ENCODE results near the gene FAM53A.

DNA sequence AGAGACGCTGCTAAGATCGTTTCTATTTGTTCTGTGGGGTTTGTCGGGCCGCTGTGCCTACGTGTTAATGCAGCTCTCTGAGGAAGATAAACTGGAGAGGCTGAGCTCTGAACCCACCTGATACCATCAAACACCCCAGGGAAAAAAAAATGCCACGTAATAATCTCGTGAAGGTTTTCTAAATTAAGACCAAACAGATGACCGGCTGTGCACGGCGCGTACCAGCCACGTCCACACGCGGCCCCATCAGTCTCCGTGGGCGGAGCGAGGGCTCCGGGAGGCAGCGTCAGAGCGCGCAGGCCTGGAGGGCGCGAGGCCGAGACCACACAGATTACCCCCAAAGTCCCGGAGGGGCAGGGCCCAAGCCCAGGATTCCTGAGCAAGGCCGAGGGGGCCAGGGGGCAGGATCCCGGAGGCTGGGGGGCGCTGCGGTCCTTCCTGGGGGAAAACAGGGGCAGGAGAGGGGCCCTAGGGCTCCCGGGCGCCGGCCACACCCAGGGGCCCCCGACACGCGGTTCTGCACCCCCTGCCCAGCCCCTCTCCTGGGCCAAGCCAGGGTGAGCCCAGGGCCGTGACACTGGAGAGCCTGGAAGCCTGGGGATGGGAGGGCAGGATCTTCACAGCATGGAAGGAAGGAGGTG lies 91.9 kb downstream of the FAM53A start:
- TF ChIP-seq, protein P1, sequence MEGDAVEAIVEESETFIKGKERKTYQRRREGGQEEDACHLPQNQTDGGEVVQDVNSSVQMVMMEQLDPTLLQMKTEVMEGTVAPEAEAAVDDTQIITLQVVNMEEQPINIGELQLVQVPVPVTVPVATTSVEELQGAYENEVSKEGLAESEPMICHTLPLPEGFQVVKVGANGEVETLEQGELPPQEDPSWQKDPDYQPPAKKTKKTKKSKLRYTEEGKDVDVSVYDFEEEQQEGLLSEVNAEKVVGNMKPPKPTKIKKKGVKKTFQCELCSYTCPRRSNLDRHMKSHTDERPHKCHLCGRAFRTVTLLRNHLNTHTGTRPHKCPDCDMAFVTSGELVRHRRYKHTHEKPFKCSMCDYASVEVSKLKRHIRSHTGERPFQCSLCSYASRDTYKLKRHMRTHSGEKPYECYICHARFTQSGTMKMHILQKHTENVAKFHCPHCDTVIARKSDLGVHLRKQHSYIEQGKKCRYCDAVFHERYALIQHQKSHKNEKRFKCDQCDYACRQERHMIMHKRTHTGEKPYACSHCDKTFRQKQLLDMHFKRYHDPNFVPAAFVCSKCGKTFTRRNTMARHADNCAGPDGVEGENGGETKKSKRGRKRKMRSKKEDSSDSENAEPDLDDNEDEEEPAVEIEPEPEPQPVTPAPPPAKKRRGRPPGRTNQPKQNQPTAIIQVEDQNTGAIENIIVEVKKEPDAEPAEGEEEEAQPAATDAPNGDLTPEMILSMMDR (conservative IDR thresholded peaks at IDR 0.05; ENCODE audit: low read depth, low read length): no peak
- no peak for TF ChIP-seq EZH2 (IDR thresholded peaks at IDR 0.05; ENCODE audit: borderline replicate concordance, low read depth, low read length, poor library complexity, severe bottlenecking)
